Ishikawa (cell line): ENCODE measurements around the gene CDS2.

Experiments used
- EGR1 ChIP-seq: IDR thresholded peaks from 2 replicates; pipeline ENCODE4 v1.6.1; 2012
- EP300 ChIP-seq: IDR thresholded peaks from 2 replicates; pipeline ENCODE4 v1.6.1; 2012; ENCODE audit warnings: borderline replicate concordance
- TF ChIP-seq, protein P1 (sequence below): IDR thresholded peaks from 2 replicates; pipeline ENCODE4 v1.6.1; 2012; ENCODE audit warnings: low read depth, mild to moderate bottlenecking
- TF ChIP-seq, protein P2 (sequence below): IDR thresholded peaks from 2 replicates; pipeline ENCODE4 v1.6.1; 2012
- TF ChIP-seq, protein P3 (sequence below): IDR thresholded peaks from 2 replicates; pipeline ENCODE4 v1.6.1; 2012

DNA sequence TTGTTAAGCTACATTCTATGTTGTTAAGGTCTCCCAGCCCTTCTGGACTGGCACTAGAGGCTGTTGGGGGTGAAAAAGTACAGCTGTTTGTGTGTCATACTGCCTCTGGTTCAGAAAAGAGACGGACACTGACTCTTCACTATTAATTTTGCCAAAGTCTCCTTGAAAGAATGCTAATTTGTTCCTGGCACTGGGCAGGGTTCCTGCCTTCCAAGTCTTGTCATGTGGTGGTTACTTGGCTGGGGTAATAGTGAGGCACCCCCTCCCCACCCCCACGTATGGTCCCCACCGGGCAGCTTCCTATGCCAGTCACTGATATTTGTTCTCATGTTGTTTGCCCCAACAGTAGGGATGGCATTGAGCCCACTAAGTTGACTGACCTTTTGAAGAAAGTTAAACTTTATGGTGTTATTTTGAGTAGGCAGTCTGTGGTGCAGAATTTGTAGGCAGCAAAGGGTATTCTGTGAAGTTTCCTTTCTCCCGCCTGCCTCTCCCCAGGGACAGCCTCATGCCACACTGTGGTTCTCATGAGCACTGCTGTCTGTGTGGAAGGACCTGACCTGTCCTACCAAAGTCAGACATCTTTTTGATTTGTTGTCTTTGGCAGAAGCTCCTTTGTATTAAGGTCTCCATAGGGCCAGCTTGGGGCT, 8.7 kb downstream of the CDS2 start:
- TF ChIP-seq, protein P1, sequence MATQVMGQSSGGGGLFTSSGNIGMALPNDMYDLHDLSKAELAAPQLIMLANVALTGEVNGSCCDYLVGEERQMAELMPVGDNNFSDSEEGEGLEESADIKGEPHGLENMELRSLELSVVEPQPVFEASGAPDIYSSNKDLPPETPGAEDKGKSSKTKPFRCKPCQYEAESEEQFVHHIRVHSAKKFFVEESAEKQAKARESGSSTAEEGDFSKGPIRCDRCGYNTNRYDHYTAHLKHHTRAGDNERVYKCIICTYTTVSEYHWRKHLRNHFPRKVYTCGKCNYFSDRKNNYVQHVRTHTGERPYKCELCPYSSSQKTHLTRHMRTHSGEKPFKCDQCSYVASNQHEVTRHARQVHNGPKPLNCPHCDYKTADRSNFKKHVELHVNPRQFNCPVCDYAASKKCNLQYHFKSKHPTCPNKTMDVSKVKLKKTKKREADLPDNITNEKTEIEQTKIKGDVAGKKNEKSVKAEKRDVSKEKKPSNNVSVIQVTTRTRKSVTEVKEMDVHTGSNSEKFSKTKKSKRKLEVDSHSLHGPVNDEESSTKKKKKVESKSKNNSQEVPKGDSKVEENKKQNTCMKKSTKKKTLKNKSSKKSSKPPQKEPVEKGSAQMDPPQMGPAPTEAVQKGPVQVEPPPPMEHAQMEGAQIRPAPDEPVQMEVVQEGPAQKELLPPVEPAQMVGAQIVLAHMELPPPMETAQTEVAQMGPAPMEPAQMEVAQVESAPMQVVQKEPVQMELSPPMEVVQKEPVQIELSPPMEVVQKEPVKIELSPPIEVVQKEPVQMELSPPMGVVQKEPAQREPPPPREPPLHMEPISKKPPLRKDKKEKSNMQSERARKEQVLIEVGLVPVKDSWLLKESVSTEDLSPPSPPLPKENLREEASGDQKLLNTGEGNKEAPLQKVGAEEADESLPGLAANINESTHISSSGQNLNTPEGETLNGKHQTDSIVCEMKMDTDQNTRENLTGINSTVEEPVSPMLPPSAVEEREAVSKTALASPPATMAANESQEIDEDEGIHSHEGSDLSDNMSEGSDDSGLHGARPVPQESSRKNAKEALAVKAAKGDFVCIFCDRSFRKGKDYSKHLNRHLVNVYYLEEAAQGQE, result no peak
- no peak for TF ChIP-seq EGR1
- TF ChIP-seq, protein P2, sequence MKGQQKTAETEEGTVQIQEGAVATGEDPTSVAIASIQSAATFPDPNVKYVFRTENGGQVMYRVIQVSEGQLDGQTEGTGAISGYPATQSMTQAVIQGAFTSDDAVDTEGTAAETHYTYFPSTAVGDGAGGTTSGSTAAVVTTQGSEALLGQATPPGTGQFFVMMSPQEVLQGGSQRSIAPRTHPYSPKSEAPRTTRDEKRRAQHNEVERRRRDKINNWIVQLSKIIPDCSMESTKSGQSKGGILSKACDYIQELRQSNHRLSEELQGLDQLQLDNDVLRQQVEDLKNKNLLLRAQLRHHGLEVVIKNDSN, result no peak
- TF ChIP-seq EP300, result no peak
- TF ChIP-seq, protein P3, sequence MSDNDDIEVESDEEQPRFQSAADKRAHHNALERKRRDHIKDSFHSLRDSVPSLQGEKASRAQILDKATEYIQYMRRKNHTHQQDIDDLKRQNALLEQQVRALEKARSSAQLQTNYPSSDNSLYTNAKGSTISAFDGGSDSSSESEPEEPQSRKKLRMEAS, result no peak
